B cell (primary cell): Measurements from ENCODE around the gene STARD10. TPM values are rescaled to one million over a fixed set of nuclear protein-coding genes. Genes with fewer than 3 reads are reported as not detected.
A peak's percentile ranks its signal among the peaks of the same experiment; 100 is the strongest.

ENCODE experiments used
- ATAC-seq: fragments of 200-7000 bp; cut with Tn5 transposase; one replicate; pipeline ENCODE4 v1.10.0; 2021; ENCODE audit warnings: low read depth, mild to moderate bottlenecking, moderate number of reproducible peaks, moderate library complexity
- CTCF ChIA-PET: fragments of 350-600 bp; sonication (Branson Sonifier 250); formaldehyde crosslinking; loops from one replicate; lab custom pipeline; 2021; ENCODE audit warnings: antibody characterized with exemption, inconsistent platforms; lab: Charles Lee
- POLR2A ChIA-PET: fragments of 350-600 bp; sonication (Branson Sonifier 250); formaldehyde crosslinking; loops from one replicate; lab custom pipeline; 2021; ENCODE audit warnings: antibody characterized with exemption; lab: Charles Lee
- DNase-seq: peaks from one replicate; pipeline ENCODE4 v3.0.0; 2013
- H2AFZ ChIP-seq: 2 replicates; pipeline ENCODE4 v1.6.1; 2012; ENCODE audit warnings: mild to moderate bottlenecking, low read depth, low read length; ENCODE audit not compliant: insufficient read depth, poor library complexity, severe bottlenecking
- H3K27ac ChIP-seq, 2 donors: 1 replicate in 1 of 2; 2 replicates in 1 of 2; pipeline ENCODE4 v1.5.1; 2012 to 2013; ENCODE audit warnings: low read length in 2 of 2, mild to moderate bottlenecking in 2 of 2, moderate library complexity in 1 of 2
- H3K27me3 ChIP-seq, 4 experiments: fragments of 200-600 bp in 1 of 4; sonication (generic) in 1 of 4; replicated peaks in 1 of 4; 1 replicate in 2 of 4; 2 replicates in 2 of 4; pipeline versions ENCODE4 v1.6.1 to v1.7.0; 2013 to 2016; ENCODE audit warnings: low read length in 3 of 4, mild to moderate bottlenecking in 2 of 4, mixed read lengths in 1 of 4, moderate library complexity in 1 of 4; ENCODE audit not compliant: insufficient read depth in 4 of 4, control insufficient read depth in 3 of 4; ENCODE audit errors: control extremely low read depth in 1 of 4
- H3K36me3 ChIP-seq, 2 experiments: replicated peaks in 1 of 2; 1 replicate in 1 of 2; 2 replicates in 1 of 2; pipeline versions ENCODE4 v1.6.1 to v1.7.1; 2013; ENCODE audit warnings: low read length in 1 of 2; ENCODE audit not compliant: insufficient read depth in 2 of 2, control insufficient read depth in 1 of 2; ENCODE audit errors: control extremely low read depth in 1 of 2, extremely low read depth in 1 of 2
- H3K4me1 ChIP-seq, 2 donors: fragments of 200-600 bp in 1 of 2; sonication (generic) in 1 of 2; 1 replicate in 1 of 2; 2 replicates in 1 of 2; pipeline versions ENCODE4 v1.5.1 to v1.6.1; 2013 to 2017; ENCODE audit warnings: low read length in 2 of 2; ENCODE audit not compliant: control insufficient read depth in 2 of 2, insufficient read depth in 2 of 2
- H3K4me2 ChIP-seq: replicated peaks from 2 replicates; pipeline ENCODE3; 2012; ENCODE audit warnings: mild to moderate bottlenecking, low read depth, low read length; ENCODE audit not compliant: poor library complexity, severe bottlenecking
- H3K4me3 ChIP-seq, 5 experiments: fragments of 200-600 bp in 1 of 5; sonication (generic) in 1 of 5; 1 replicate in 3 of 5; 2 replicates in 2 of 5; pipeline versions ENCODE4 v1.5.1 to v1.7.0; 2011 to 2016; ENCODE audit warnings: low read length in 4 of 5, mild to moderate bottlenecking in 4 of 5, low read depth in 2 of 5, control low read depth in 1 of 5, moderate library complexity in 1 of 5; ENCODE audit not compliant: insufficient read depth in 1 of 5; ENCODE audit errors: control extremely low read depth in 1 of 5, extremely low read depth in 1 of 5
- H3K79me2 ChIP-seq: fragments of 200-600 bp; sonication (generic); one replicate; pipeline ENCODE4 v1.6.0; 2016; ENCODE audit warnings: low read length; ENCODE audit not compliant: control insufficient read depth, insufficient read depth
- H3K9ac ChIP-seq: fragments of 200-600 bp; sonication (generic); 2 replicates; pipeline ENCODE4 v1.6.1; 2017; ENCODE audit warnings: mild to moderate bottlenecking, low read length, moderate library complexity
- H3K9me3 ChIP-seq, 3 donors: one replicate each; pipeline versions ENCODE4 v1.6.1 to v1.7.1; 2013; ENCODE audit warnings: low read length in 2 of 3; ENCODE audit not compliant: control insufficient read depth in 2 of 3, insufficient read depth in 1 of 3; ENCODE audit errors: control extremely low read depth in 1 of 3
- H4K20me1 ChIP-seq: 2 replicates; pipeline ENCODE4 v1.6.0; 2012; ENCODE audit warnings: mild to moderate bottlenecking, low read length; ENCODE audit not compliant: insufficient read depth, control insufficient read depth, poor library complexity, severe bottlenecking
- H3K27ac Mint-ChIP-seq: one replicate; pipeline ENCODE4 v1.8.0; 2021; ENCODE audit warnings: mixed read lengths
- H3K27me3 Mint-ChIP-seq: one replicate; pipeline ENCODE4 v1.8.0; 2021; ENCODE audit warnings: mixed read lengths
- H3K4me1 Mint-ChIP-seq: one replicate; pipeline ENCODE4 v1.8.0; 2021; ENCODE audit warnings: mixed read lengths
- H3K4me3 Mint-ChIP-seq: one replicate; pipeline ENCODE4 v1.8.0; 2021; ENCODE audit warnings: mixed read lengths
- H3K9me3 Mint-ChIP-seq: one replicate; pipeline ENCODE4 v1.8.0; 2022; ENCODE audit warnings: mixed read lengths; ENCODE audit not compliant: insufficient read depth
- EZH2 ChIP-seq: IDR thresholded peaks from 2 replicates; pipeline ENCODE4 v1.6.1; 2012; ENCODE audit warnings: borderline replicate concordance, low read depth, mild to moderate bottlenecking, moderate library complexity, low read length; ENCODE audit not compliant: insufficient read depth, poor library complexity, severe bottlenecking
- WGBS: methylation state at CpG from one replicate; pipeline ENCODE4 v1.1.5; 2013; ENCODE audit warnings: missing lambda C conversion rate; ENCODE audit not compliant: insufficient coverage; 5-methylcytosine and 5-hydroxymethylcytosine counted together
- intact Hi-C: fragments of 100-400 bp; cut with micrococcal nuclease; formaldehyde crosslinking; loops from one replicate; pipeline ENCODE4 v1.10.0; 2022
- polyA plus RNA-seq: library from polyadenylated mRNA; depleted of rRNA; stranded (reverse); fragments of >200 nt; gene quantifications from 2 replicates; pipeline ENCODE4 v1.2.3, GENCODE V29; 2012
- total RNA-seq, 2 donors: library from RNA; stranded (reverse); fragments of 120-200 nt in 1 of 2; gene quantifications; 1 replicate in 1 of 2; 2 replicates in 1 of 2; pipeline versions ENCODE4 v1.2.3 to v1.2.4, GENCODE V29; 2013 to 2022
- TF ChIP-seq, protein P1 (sequence below): fragments of 200-600 bp; IDR thresholded peaks from one replicate; pipeline ENCODE4 v1.8.0; 2022; ENCODE audit warnings: antibody characterized with exemption, mild to moderate bottlenecking

STARD10 gene
- total and polyA plus RNA-seq, 2 donors (not counting 1 experiment from before 2014, with no cell fraction given) = 37.5 to 39.2 TPM

- peak; percentile 72 for DNase-seq
- ChIA-PET CTCF (interaction anchor here (0.8 to 5.2 kb wide), 13 partner anchors 13 to 365 kb away, joined by 3 to 46 read pairs (median 4); partner anchors contain the start of gene STARD10), POLR2A (interaction anchor here (0.7 to 3.6 kb wide), 8 partner anchors 9 to 330 kb away, joined by 3 to 39 read pairs (median 4); partner anchors contain the start of gene STARD10)
- intact Hi-C loops = loop anchor here (10.0 kb wide), 1 partner anchor 588 kb away; the partner anchor contains the start of gene INPPL1
- Histone ChIP-seq H3K27ac (peak overlapping the region; percentile 95 to 98), H3K79me2 (peaks cover 65% of the 10 kb centered on the region), H3K4me1 (peaks cover 23 to 41% of the 10 kb centered on the region in 2 donors), H2AFZ (peak overlapping the region; percentile 90), H3K4me3 (peak overlapping the region; percentile 77 to 99 (median 98)), H3K9ac (peak overlapping the region; percentile 95), H3K36me3 (peaks cover 0 to 16% of the 10 kb centered on the region in 2 experiments), H3K4me2 (peak overlapping the region; percentile 99), H3K27me3 (no peaks in the 10 kb centered on the region), H3K9me3 (no peaks in the 10 kb centered on the region), H4K20me1 (peaks cover 24% of the 10 kb centered on the region)
- H3K4me3 Mint-ChIP-seq = peak overlapping the region; percentile 99
- H3K4me1 Mint-ChIP-seq = peaks cover 48% of the 10 kb centered on the region
- WGBS = 4% methylated on average over 24 of the region's 24 CpGs
- H3K9me3 Mint-ChIP-seq = no peaks in the 10 kb centered on the region
- ATAC-seq = peak; percentile 4
- no peaks in the 10 kb centered on the region for H3K27me3 Mint-ChIP-seq
- H3K27ac Mint-ChIP-seq = peak overlapping the region; percentile 98
- TF ChIP-seq EZH2 = no peak
- TF ChIP-seq, protein P1, sequence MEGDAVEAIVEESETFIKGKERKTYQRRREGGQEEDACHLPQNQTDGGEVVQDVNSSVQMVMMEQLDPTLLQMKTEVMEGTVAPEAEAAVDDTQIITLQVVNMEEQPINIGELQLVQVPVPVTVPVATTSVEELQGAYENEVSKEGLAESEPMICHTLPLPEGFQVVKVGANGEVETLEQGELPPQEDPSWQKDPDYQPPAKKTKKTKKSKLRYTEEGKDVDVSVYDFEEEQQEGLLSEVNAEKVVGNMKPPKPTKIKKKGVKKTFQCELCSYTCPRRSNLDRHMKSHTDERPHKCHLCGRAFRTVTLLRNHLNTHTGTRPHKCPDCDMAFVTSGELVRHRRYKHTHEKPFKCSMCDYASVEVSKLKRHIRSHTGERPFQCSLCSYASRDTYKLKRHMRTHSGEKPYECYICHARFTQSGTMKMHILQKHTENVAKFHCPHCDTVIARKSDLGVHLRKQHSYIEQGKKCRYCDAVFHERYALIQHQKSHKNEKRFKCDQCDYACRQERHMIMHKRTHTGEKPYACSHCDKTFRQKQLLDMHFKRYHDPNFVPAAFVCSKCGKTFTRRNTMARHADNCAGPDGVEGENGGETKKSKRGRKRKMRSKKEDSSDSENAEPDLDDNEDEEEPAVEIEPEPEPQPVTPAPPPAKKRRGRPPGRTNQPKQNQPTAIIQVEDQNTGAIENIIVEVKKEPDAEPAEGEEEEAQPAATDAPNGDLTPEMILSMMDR = peak; percentile 65
Measured at GRCh38 chr11:72812967-72813739, 19.3 kb upstream of the STARD10 start.
